HCT116 (cell line): Measurements from ENCODE around the gene ZNF207. TPM values are rescaled to one million over a fixed set of nuclear protein-coding genes. Genes with fewer than 3 reads are reported as not detected.

Experiments used
- ATAC-seq: fragments of 200-7000 bp; cut with Tn5 transposase; 2 replicates; pipeline ENCODE4 v1.9.1; 2020; ENCODE audit warnings: mild to moderate bottlenecking, moderate library complexity
- BruUV-seq: library from RNA; stranded (reverse); fragments of 400-500 nt; replicated peaks from 2 replicates; lab custom pipeline; 2021; lab: Mats Ljungman, UMichigan
- CTCF ChIA-PET: fragments of 300-600 bp; sonication (Branson Sonifier 250); formaldehyde crosslinking; loops from one replicate; lab custom pipeline; 2021; ENCODE audit warnings: antibody characterized with exemption; lab: Charles Lee
- POLR2A ChIA-PET: fragments of 300-600, 350-600 bp; sonication (Branson Sonifier 250); formaldehyde crosslinking; loops from one replicate; lab custom pipeline; 2021; ENCODE audit warnings: antibody characterized with exemption; lab: Charles Lee
- RAD21 ChIA-PET, 2 experiments: fragments of 300-600 bp; sonication (Branson Sonifier 250); formaldehyde crosslinking; loops; one replicate each; lab custom pipeline; 2023; ENCODE audit warnings: low total read pairs in 2 of 2; ENCODE audit not compliant: uncharacterized antibody in 2 of 2, unreplicated experiment in 2 of 2, low non-redundant PET in 1 of 2; lab: Charles Lee
- DNase-seq: peaks from one replicate; pipeline ENCODE4 v3.0.0-alpha.2; 2010; ENCODE audit warnings: low read depth, low spot score
- H2AFZ ChIP-seq: fragments of 200-600 bp; shearing (Covaris generic), sonication (generic); 2 replicates; pipeline ENCODE4 v1.6.1; 2017; ENCODE audit warnings: low read depth, mixed run types, mixed read lengths, antibody characterized with exemption, low read length; ENCODE audit not compliant: poor library complexity, severe bottlenecking
- H3K27ac ChIP-seq: 2 replicates; pipeline ENCODE4 v1.5.1; 2012; ENCODE audit warnings: low read depth, low read length
- H3K27me3 ChIP-seq: fragments of 200-600 bp; sonication (generic); 2 replicates; pipeline ENCODE4 v1.6.1; 2016; ENCODE audit warnings: mixed run types, low read length, mixed read lengths; ENCODE audit not compliant: insufficient read depth
- H3K36me3 ChIP-seq, 2 experiments: fragments of 200-500 bp in 1 of 2; fragments of 200-600 bp in 1 of 2; sonication (Bioruptor generic) in 1 of 2; sonication (generic) in 1 of 2; 2 replicates each; pipeline versions ENCODE4 v1.5.1 to v1.6.1; 2014 to 2016; ENCODE audit warnings: low read length in 2 of 2, inconsistent platforms in 1 of 2, mixed read lengths in 1 of 2, mixed run types in 1 of 2; ENCODE audit not compliant: insufficient read depth in 2 of 2, control insufficient read depth in 1 of 2
- H3K4me1 ChIP-seq, 2 experiments: fragments of 200-600 bp in 1 of 2; sonication (generic) in 1 of 2; 2 replicates each; pipeline versions ENCODE4 v1.5.1 to v1.6.1; 2012 to 2017; ENCODE audit warnings: low read length in 2 of 2, inconsistent platforms in 1 of 2, mild to moderate bottlenecking in 1 of 2, mixed read lengths in 1 of 2, mixed run types in 1 of 2, moderate library complexity in 1 of 2; ENCODE audit not compliant: insufficient read depth in 2 of 2, control insufficient read depth in 1 of 2
- H3K4me2 ChIP-seq: fragments of 200-600 bp; sonication (generic); 2 replicates; pipeline ENCODE4 v1.6.1; 2017; ENCODE audit warnings: mixed run types, low read length, mixed read lengths
- H3K4me3 ChIP-seq, 2 experiments: fragments of 200-600 bp in 1 of 2; sonication (generic) in 1 of 2; replicated peaks in 1 of 2; 2 replicates each; pipeline ENCODE4 v1.5.1; 2011 to 2016; ENCODE audit warnings: low read length in 2 of 2, control low read depth in 1 of 2, low read depth in 1 of 2, mild to moderate bottlenecking in 1 of 2, mixed read lengths in 1 of 2, mixed run types in 1 of 2
- H3K79me2 ChIP-seq: fragments of 200-600 bp; sonication (generic); 2 replicates; pipeline ENCODE4 v1.6.1; 2017; ENCODE audit warnings: mild to moderate bottlenecking, mixed run types, low read length, moderate library complexity, mixed read lengths; ENCODE audit not compliant: insufficient read depth
- H3K9ac ChIP-seq: fragments of 200-600 bp; sonication (generic); 2 replicates; pipeline ENCODE4 v1.6.1; 2016; ENCODE audit warnings: low read length, mixed read lengths
- H3K9me2 ChIP-seq: fragments of 200-600 bp; sonication (generic), shearing (Covaris generic); 2 replicates; pipeline ENCODE4 v1.6.1; 2017; ENCODE audit warnings: mixed run types, mild to moderate bottlenecking, moderate library complexity; ENCODE audit not compliant: insufficient read depth
- H3K9me3 ChIP-seq, 2 experiments: fragments of 200-500 bp in 1 of 2; fragments of 200-600 bp in 1 of 2; sonication (Bioruptor generic) in 1 of 2; sonication (generic) in 1 of 2; 2 replicates each; pipeline ENCODE4 v1.6.1; 2014 to 2017; ENCODE audit warnings: low read length in 2 of 2, mixed read lengths in 2 of 2, inconsistent platforms in 1 of 2, low read depth in 1 of 2, mild to moderate bottlenecking in 1 of 2, mixed run types in 1 of 2, moderate library complexity in 1 of 2; ENCODE audit not compliant: control insufficient read depth in 1 of 2, insufficient read depth in 1 of 2
- H4K20me1 ChIP-seq: fragments of 200-600 bp; sonication (generic), shearing (Covaris generic); 2 replicates; pipeline ENCODE4 v1.6.1; 2017; ENCODE audit warnings: mixed run types, mild to moderate bottlenecking, moderate library complexity; ENCODE audit not compliant: insufficient read depth
- CBX3 ChIP-seq: IDR thresholded peaks from 2 replicates; pipeline ENCODE4 v1.6.1; 2012; ENCODE audit warnings: low read depth
- CEBPB ChIP-seq: IDR thresholded peaks from 2 replicates; pipeline ENCODE4 v1.6.1; 2012; ENCODE audit warnings: low read depth
- ELF1 ChIP-seq: IDR thresholded peaks from 2 replicates; pipeline ENCODE4 v1.6.1; 2012; ENCODE audit warnings: low read depth, borderline replicate concordance
- EZH2phosphoT487 ChIP-seq: fragments of 200-600 bp; IDR thresholded peaks from 2 replicates; pipeline ENCODE4 v1.6.1; 2018; ENCODE audit warnings: antibody characterized with exemption, borderline replicate concordance
- JUND ChIP-seq: IDR thresholded peaks from 2 replicates; pipeline ENCODE4 v1.6.1; 2012
- MAX ChIP-seq: IDR thresholded peaks from 2 replicates; pipeline ENCODE4 v1.6.1; 2012
- POLR2A ChIP-seq: IDR thresholded peaks from 2 replicates; pipeline ENCODE4 v1.7.0; 2011; ENCODE audit warnings: borderline replicate concordance; ENCODE audit not compliant: insufficient read depth, insufficient read length; ENCODE audit errors: extremely low read depth
- POLR2AphosphoS5 ChIP-seq: IDR thresholded peaks from 2 replicates; pipeline ENCODE4 v1.6.1; 2011; ENCODE audit warnings: mild to moderate bottlenecking, low read depth, low read length, moderate library complexity
- RAD21 ChIP-seq: IDR thresholded peaks from 2 replicates; pipeline ENCODE4 v1.6.1; 2012; ENCODE audit warnings: low read depth, mild to moderate bottlenecking
- SIN3A ChIP-seq: IDR thresholded peaks from 2 replicates; pipeline ENCODE4 v1.6.1; 2012; ENCODE audit warnings: low read depth
- SP1 ChIP-seq: IDR thresholded peaks from 2 replicates; pipeline ENCODE4 v1.6.1; 2012; ENCODE audit warnings: low read depth
- TCF7L2 ChIP-seq: IDR thresholded peaks from 2 replicates; pipeline ENCODE4 v1.7.0; 2011; ENCODE audit warnings: borderline replicate concordance, inconsistent platforms; ENCODE audit not compliant: insufficient read depth, insufficient read length; ENCODE audit errors: extremely low read depth
- YY1 ChIP-seq: IDR thresholded peaks from 2 replicates; pipeline ENCODE4 v1.6.1; 2011; ENCODE audit warnings: low read length, low read depth, moderate library complexity, mild to moderate bottlenecking; ENCODE audit not compliant: insufficient replicate concordance; ENCODE audit errors: extremely low read depth
- ZBTB33 ChIP-seq: IDR thresholded peaks from 2 replicates; pipeline ENCODE4 v1.6.1; 2011; ENCODE audit warnings: mild to moderate bottlenecking, low read length, moderate library complexity; ENCODE audit not compliant: insufficient replicate concordance; ENCODE audit errors: extremely low read depth
- ZNF274 ChIP-seq: fragments of 200-500 bp; sonication (Bioruptor generic); IDR thresholded peaks from 2 replicates; pipeline ENCODE4 v1.6.1; 2014; ENCODE audit warnings: mild to moderate bottlenecking, low read depth, low read length, inconsistent platforms
- intact Hi-C: fragments of 100-400 bp; cut with micrococcal nuclease; formaldehyde crosslinking; loops from 2 replicates; pipeline ENCODE4 v1.10.0; 2022
- total RNA-seq: library from RNA; stranded (reverse); gene quantifications from one replicate; pipeline ENCODE4 v1.2.1, GENCODE V29; 2021; ENCODE audit not compliant: unreplicated experiment
- TF ChIP-seq, protein P1 (sequence below): IDR thresholded peaks from 2 replicates; pipeline ENCODE4 v1.6.1; 2012
- TF ChIP-seq, protein P2 (sequence below), 3 experiments: fragments of 200-600 bp in 1 of 3; sonication (generic) in 1 of 3; IDR thresholded peaks in 2 of 3; conservative IDR thresholded peaks in 1 of 3; 2 replicates each; pipeline ENCODE4 v1.5.1; 2012 to 2017; ENCODE audit warnings: low read depth in 2 of 3, low read length in 2 of 3, antibody characterized with exemption in 1 of 3, borderline replicate concordance in 1 of 3, control low read depth in 1 of 3, mild to moderate bottlenecking in 1 of 3, mixed read lengths in 1 of 3, mixed run types in 1 of 3, moderate library complexity in 1 of 3; ENCODE audit not compliant: insufficient read depth in 1 of 3

ZNF207 gene
- total RNA-seq, 1 experiment from 2014 or later, result 181 TPM

GRCh38 chr17:32426894-32427293 is 76.9 kb downstream of the ZNF207 start:
- RAD21 ChIA-PET, result no interaction called here

DNA sequence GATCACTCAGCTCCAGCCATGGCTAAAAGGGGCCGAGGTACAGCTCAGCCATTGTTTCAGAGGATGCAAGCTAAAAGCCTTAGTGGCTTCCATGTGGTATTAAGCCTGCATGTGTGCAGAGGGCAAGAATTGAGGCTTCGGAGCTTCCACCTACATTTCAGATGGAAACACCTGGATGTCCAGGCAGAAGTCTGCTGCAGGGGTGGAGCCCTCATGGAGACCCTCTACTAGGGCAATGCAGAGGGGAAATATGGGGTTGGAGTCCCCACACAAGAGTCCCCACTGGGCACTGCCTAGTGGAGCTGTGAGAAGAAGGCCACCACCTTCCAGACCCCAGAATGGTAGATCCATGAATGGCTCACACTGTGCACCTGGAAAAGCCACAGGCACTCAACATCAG is 79.6 kb downstream of the ZNF207 start:
- DNase-seq (no peak), ATAC-seq (no peak)
- no peaks in the 10 kb centered on the region for H3K36me3 ChIP-seq
- BruUV-seq, result no TSS peak
- H3K27ac ChIP-seq, result no peak overlapping the region
- no peaks in the 10 kb centered on the region for H4K20me1 ChIP-seq
- RAD21 ChIA-PET, result no interaction called here
- no peak overlapping the region for H2AFZ ChIP-seq
- CTCF ChIA-PET, result no interaction called here
- no peak overlapping the region for H3K9ac ChIP-seq
- no peaks in the 10 kb centered on the region for H3K4me1 ChIP-seq
- H3K79me2 ChIP-seq, result no peaks in the 10 kb centered on the region
- POLR2A ChIA-PET, result no interaction called here
- H3K4me2 ChIP-seq, result no peak overlapping the region
- no peaks in the 10 kb centered on the region for H3K27me3 ChIP-seq
- H3K9me3 ChIP-seq, result peaks cover 0 to 6% of the 10 kb centered on the region in 2 experiments; a peak in 2 of 4 replicates
- no peaks in the 10 kb centered on the region for H3K9me2 ChIP-seq
- intact Hi-C loops, result no loop called here
- no peak overlapping the region for H3K4me3 ChIP-seq
- no peak for TF ChIP-seq EZH2phosphoT487
- TF ChIP-seq POLR2A, result no peak
- no peak for TF ChIP-seq TCF7L2
- no peak for TF ChIP-seq MAX
- TF ChIP-seq ZBTB33, result no peak
- TF ChIP-seq JUND, result no peak
- no peak for TF ChIP-seq CEBPB
- TF ChIP-seq, protein P1, sequence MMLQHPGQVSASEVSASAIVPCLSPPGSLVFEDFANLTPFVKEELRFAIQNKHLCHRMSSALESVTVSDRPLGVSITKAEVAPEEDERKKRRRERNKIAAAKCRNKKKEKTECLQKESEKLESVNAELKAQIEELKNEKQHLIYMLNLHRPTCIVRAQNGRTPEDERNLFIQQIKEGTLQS, result no peak
- no peak for TF ChIP-seq SP1
- TF ChIP-seq CBX3, result no peak
- no peak for TF ChIP-seq RAD21
- no peak for TF ChIP-seq YY1
- TF ChIP-seq ELF1, result no peak

More at GRCh38 chr17:32426894-32427293, 76.9 kb downstream of the ZNF207 start:
- H3K4me1 ChIP-seq, result no peaks in the 10 kb centered on the region
- H3K9me3 ChIP-seq, result peaks cover 0 to 6% of the 10 kb centered on the region in 2 experiments; a peak in 2 of 4 replicates
- DNase-seq (no peak), ATAC-seq (no peak)
- no peaks in the 10 kb centered on the region for H3K36me3 ChIP-seq
- no peak overlapping the region for H2AFZ ChIP-seq
- H3K27ac ChIP-seq, result no peak overlapping the region
- H3K4me3 ChIP-seq, result no peak overlapping the region
- H3K9ac ChIP-seq, result no peak overlapping the region
- H4K20me1 ChIP-seq, result no peaks in the 10 kb centered on the region
- no peak overlapping the region for H3K4me2 ChIP-seq
- CTCF ChIA-PET, result no interaction called here
- TF ChIP-seq CBX3, result no peak
- no peak for TF ChIP-seq JUND
- TF ChIP-seq POLR2A, result no peak
- TF ChIP-seq SIN3A, result no peak
- no peak for TF ChIP-seq POLR2AphosphoS5
- TF ChIP-seq ZNF274, result no peak
- TF ChIP-seq, protein P2, sequence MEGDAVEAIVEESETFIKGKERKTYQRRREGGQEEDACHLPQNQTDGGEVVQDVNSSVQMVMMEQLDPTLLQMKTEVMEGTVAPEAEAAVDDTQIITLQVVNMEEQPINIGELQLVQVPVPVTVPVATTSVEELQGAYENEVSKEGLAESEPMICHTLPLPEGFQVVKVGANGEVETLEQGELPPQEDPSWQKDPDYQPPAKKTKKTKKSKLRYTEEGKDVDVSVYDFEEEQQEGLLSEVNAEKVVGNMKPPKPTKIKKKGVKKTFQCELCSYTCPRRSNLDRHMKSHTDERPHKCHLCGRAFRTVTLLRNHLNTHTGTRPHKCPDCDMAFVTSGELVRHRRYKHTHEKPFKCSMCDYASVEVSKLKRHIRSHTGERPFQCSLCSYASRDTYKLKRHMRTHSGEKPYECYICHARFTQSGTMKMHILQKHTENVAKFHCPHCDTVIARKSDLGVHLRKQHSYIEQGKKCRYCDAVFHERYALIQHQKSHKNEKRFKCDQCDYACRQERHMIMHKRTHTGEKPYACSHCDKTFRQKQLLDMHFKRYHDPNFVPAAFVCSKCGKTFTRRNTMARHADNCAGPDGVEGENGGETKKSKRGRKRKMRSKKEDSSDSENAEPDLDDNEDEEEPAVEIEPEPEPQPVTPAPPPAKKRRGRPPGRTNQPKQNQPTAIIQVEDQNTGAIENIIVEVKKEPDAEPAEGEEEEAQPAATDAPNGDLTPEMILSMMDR (IDR thresholded peaks at IDR 0.05 in 2 of 3, conservative IDR thresholded peaks at IDR 0.05 in 1 of 3; ENCODE audit: borderline replicate concordance in 1 of 3, insufficient read depth in 1 of 3, low read depth in 2 of 3, low read length in 2 of 3), result no peak
- TF ChIP-seq, all 23 proteins: peak for 0
- Histone ChIP-seq H3K9me2 (no peaks in the 10 kb centered on the region), H3K27me3 (no peaks in the 10 kb centered on the region), H3K79me2 (no peaks in the 10 kb centered on the region)
- intact Hi-C loops, result no loop called here
- no TSS peak for BruUV-seq
- POLR2A ChIA-PET, result no interaction called here
